GM18505 (cell line): ENCODE data around the gene GRM5.

Experiments used
- ATAC-seq: cut with Tn5 transposase; IDR thresholded peaks from one replicate; pipeline ENCODE4 v1.9.1; 2021; ENCODE audit not compliant: unreplicated experiment
- POLR2A ChIP-seq: IDR thresholded peaks from 4 replicates; pipeline ENCODE4 v1.6.1; 2011; ENCODE audit warnings: borderline replicate concordance; ENCODE audit not compliant: insufficient read depth, insufficient read length; ENCODE audit errors: extremely low read depth

The GRM5 gene

DNA sequence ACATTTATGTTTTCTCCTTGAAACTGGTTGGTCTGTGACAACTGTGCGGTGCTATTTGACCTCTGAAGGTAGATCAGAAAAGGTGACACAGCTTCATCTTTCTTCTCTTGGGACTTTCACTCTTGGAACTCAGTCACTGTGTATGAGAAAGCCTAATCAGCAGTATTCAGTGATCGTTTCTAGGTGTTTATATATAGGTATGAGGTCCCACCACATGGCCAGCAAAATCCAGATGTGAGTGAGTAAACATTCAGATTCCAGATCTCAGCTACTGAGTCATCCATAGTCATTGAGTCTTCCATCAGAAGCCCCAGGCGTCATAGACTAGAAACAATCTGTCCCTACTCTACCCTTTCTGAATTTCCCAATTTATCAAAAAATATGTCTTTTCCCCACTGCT is 610.9 kb downstream of the GRM5 start:
- no peak for TF ChIP-seq POLR2A
- ATAC-seq, result no peak
